Measurements from ENCODE around the gene WDR41.

The WDR41 gene

GRCh38 chr5:77426670-77427069, 65.4 kb downstream of the WDR41 start (continued):
- TF ChIP-seq ZFP3 (CRISPR knock-in tag; IDR thresholded peaks at IDR 0.05) (no peak), BACH2 (CRISPR knock-in tag; IDR thresholded peaks at IDR 0.05; ENCODE audit: borderline replicate concordance) (no peak)

DNA sequence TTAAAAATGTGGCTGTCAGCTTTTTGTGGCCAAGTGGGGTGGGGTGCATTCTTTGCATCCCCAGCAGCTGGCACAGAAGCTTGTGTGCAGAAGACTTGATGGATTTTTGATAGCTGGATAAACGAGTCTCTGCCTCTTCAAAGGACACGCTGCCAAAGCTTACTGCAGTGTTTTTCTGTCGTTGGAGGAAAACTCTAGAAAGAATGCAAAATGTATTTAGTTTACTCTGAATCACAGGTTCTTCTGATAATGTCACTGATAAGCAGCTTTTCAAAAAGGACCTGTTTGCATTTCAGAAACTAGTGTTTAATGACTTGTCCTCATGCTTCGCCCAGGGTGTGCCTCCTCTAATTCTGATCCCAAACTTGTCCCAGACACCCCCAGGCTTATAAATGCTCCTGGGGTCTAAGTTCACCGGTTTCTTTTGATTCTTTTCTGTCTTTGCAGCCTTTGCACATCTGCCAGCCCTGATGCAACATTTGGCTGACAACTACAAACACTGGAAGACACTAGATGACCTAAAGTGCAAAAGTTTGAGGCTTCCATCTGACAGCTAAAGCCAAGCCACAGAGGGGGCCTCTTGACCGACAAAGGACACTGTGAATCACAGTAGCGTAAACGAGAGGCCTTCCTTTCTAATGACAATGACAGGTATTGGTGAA, 66.0 kb downstream of the WDR41 start:
- no peak for ATAC-seq
- TF ChIP-seq, protein P1, sequence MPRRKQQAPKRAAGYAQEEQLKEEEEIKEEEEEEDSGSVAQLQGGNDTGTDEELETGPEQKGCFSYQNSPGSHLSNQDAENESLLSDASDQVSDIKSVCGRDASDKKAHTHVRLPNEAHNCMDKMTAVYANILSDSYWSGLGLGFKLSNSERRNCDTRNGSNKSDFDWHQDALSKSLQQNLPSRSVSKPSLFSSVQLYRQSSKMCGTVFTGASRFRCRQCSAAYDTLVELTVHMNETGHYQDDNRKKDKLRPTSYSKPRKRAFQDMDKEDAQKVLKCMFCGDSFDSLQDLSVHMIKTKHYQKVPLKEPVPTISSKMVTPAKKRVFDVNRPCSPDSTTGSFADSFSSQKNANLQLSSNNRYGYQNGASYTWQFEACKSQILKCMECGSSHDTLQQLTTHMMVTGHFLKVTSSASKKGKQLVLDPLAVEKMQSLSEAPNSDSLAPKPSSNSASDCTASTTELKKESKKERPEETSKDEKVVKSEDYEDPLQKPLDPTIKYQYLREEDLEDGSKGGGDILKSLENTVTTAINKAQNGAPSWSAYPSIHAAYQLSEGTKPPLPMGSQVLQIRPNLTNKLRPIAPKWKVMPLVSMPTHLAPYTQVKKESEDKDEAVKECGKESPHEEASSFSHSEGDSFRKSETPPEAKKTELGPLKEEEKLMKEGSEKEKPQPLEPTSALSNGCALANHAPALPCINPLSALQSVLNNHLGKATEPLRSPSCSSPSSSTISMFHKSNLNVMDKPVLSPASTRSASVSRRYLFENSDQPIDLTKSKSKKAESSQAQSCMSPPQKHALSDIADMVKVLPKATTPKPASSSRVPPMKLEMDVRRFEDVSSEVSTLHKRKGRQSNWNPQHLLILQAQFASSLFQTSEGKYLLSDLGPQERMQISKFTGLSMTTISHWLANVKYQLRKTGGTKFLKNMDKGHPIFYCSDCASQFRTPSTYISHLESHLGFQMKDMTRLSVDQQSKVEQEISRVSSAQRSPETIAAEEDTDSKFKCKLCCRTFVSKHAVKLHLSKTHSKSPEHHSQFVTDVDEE (CRISPR knock-in tag; IDR thresholded peaks at IDR 0.05): no peak
- no peak for TF ChIP-seq CSDC2 (CRISPR knock-in tag; IDR thresholded peaks at IDR 0.05)
- TF ChIP-seq ZNF8 (CRISPR knock-in tag; IDR thresholded peaks at IDR 0.05): no peak
- TF ChIP-seq ZNF565 (CRISPR knock-in tag; conservative IDR thresholded peaks at IDR 0.05; ENCODE audit: low read depth): no peak
- no peak for TF ChIP-seq GLIS3 (CRISPR knock-in tag; IDR thresholded peaks at IDR 0.05)
- no peak for TF ChIP-seq CSRNP3 (CRISPR knock-in tag; IDR thresholded peaks at IDR 0.05)
- TF ChIP-seq PPARA (CRISPR knock-in tag; IDR thresholded peaks at IDR 0.05; ENCODE audit: borderline replicate concordance): no peak
- TF ChIP-seq BACH2 (CRISPR knock-in tag; IDR thresholded peaks at IDR 0.05; ENCODE audit: borderline replicate concordance): no peak

DNA sequence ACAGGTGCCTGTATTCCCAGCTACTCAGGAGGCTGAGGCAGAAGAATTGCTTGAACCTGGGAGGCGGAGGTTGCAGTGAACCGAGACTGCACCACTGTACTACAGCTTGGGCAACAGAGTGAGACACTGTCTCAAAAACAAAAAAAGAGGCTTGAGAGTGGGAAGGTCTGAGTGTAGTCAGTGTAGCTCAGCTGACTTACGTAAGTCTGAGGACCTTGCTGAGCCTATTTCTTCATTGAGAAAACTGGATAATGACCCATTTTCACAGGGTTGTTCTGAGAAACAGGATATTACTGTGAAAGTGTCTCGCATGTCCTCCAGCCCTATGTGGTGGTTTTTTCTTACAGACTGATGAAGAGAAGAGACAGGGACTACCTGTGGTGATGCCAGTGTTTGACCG, 66.7 kb downstream of the WDR41 start:
- no peak for ATAC-seq
- TF ChIP-seq CSDC2 (CRISPR knock-in tag; IDR thresholded peaks at IDR 0.05) (no peak), BACH2 (CRISPR knock-in tag; IDR thresholded peaks at IDR 0.05; ENCODE audit: borderline replicate concordance) (no peak), CREB5 (CRISPR knock-in tag; IDR thresholded peaks at IDR 0.05; ENCODE audit: low read depth) (no peak), SNAI2 (CRISPR knock-in tag; IDR thresholded peaks at IDR 0.05) (no peak), TCF4 (CRISPR knock-in tag; IDR thresholded peaks at IDR 0.05; ENCODE audit: borderline replicate concordance) (no peak), ARNTL (CRISPR knock-in tag; IDR thresholded peaks at IDR 0.05; ENCODE audit: borderline replicate concordance, low read depth) (no peak), PPARA (CRISPR knock-in tag; IDR thresholded peaks at IDR 0.05; ENCODE audit: borderline replicate concordance) (no peak), TOX (CRISPR knock-in tag; IDR thresholded peaks at IDR 0.05; ENCODE audit: borderline replicate concordance) (no peak), ESRRG (CRISPR knock-in tag; IDR thresholded peaks at IDR 0.05) (no peak), GLIS3 (CRISPR knock-in tag; IDR thresholded peaks at IDR 0.05) (no peak), ZFP3 (CRISPR knock-in tag; IDR thresholded peaks at IDR 0.05) (no peak), ZC3H10 (CRISPR knock-in tag; IDR thresholded peaks at IDR 0.05) (no peak), ZNF565 (CRISPR knock-in tag; conservative IDR thresholded peaks at IDR 0.05; ENCODE audit: low read depth) (no peak), ISL1 (CRISPR knock-in tag; IDR thresholded peaks at IDR 0.05) (no peak), CSRNP3 (CRISPR knock-in tag; IDR thresholded peaks at IDR 0.05) (no peak), ZNF70 (CRISPR knock-in tag; IDR thresholded peaks at IDR 0.05) (no peak), RARB (CRISPR knock-in tag; IDR thresholded peaks at IDR 0.05) (no peak)
- TF ChIP-seq, protein P1 (CRISPR knock-in tag; IDR thresholded peaks at IDR 0.05): no peak

All from SK-N-SH treated with all-trans-retinoic acid at 6 μM for 48 hours (cell line).